Vagina (tissue), 2 donors: Measurements from ENCODE around the gene GPR52. TPM values are rescaled to one million over a fixed set of nuclear protein-coding genes. Genes with fewer than 3 reads are reported as not detected.

ENCODE experiments used
- DNase-seq, 2 donors: peaks; one replicate each; pipeline ENCODE4 v3.0.0-alpha.2; 2017; ENCODE audit errors: extremely low spot score in 2 of 2
- H3K27ac ChIP-seq: fragments of 200-600 bp; sonication (generic); one replicate; pipeline ENCODE4 v1.5.1; 2019
- H3K27me3 ChIP-seq: fragments of 200-600 bp; sonication (generic); one replicate; pipeline ENCODE4 v1.5.1; 2019
- H3K36me3 ChIP-seq, 2 donors: fragments of 200-600 bp; sonication (generic); one replicate each; pipeline ENCODE4 v1.5.1; 2017 to 2019
- H3K4me1 ChIP-seq: fragments of 200-600 bp; sonication (generic); one replicate; pipeline ENCODE4 v1.5.1; 2019
- H3K4me3 ChIP-seq, 2 donors: fragments of 200-600 bp; sonication (generic); 1 replicate in 1 of 2; 2 replicates in 1 of 2; pipeline ENCODE4 v1.5.1; 2016 to 2019
- H3K9me3 ChIP-seq: fragments of 200-600 bp; sonication (generic); one replicate; pipeline ENCODE4 v1.5.1; 2019
- CTCF ChIP-seq, 3 experiments: fragments of 450-650 bp in 2 of 3; fragments of 200-600 bp in 1 of 3; sonication (generic) in 1 of 3; IDR thresholded peaks; one replicate each; pipeline ENCODE4 v1.5.1; 2017 to 2019; ENCODE audit warnings: antibody characterized with exemption in 3 of 3, mild to moderate bottlenecking in 2 of 3, moderate library complexity in 2 of 3
- POLR2A ChIP-seq, 2 donors: fragments of 450-650 bp; IDR thresholded peaks; one replicate each; pipeline ENCODE4 v1.6.1; 2017; ENCODE audit warnings: antibody characterized with exemption in 2 of 2, mild to moderate bottlenecking in 2 of 2, moderate library complexity in 2 of 2
- POLR2AphosphoS5 ChIP-seq, 2 donors: sonication (generic); formaldehyde crosslinking; IDR thresholded peaks; one replicate each; pipeline ENCODE4 v1.9.0; 2017; ENCODE audit warnings: antibody characterized with exemption in 2 of 2, mild to moderate bottlenecking in 2 of 2, low read depth in 1 of 2; ENCODE audit not compliant: insufficient read depth in 1 of 2
- intact Hi-C: fragments of 100-400 bp; cut with DNase I; formaldehyde crosslinking; loops from one replicate; pipeline ENCODE4 v1.15.1; 2023
- total RNA-seq: library from RNA; depleted of rRNA; stranded (reverse); fragments of >200 nt; gene quantifications from one replicate; pipeline ENCODE4 v1.2.3, GENCODE V29; 2016

The GPR52 gene
- total RNA-seq, 1 donor from 2014 or later = 2.7 TPM

GRCh38 chr1:174428739-174429138, 19.0 kb upstream of the GPR52 start:
- Histone ChIP-seq H3K4me3 (no peak overlapping the region), H3K27me3 (no peaks in the 10 kb centered on the region), H3K27ac (no peak overlapping the region), H3K36me3 (no peaks in the 10 kb centered on the region), H3K4me1 (no peaks in the 10 kb centered on the region), H3K9me3 (no peaks in the 10 kb centered on the region)
- no peak for TF ChIP-seq POLR2AphosphoS5 (IDR thresholded peaks at IDR 0.05; ENCODE audit: insufficient read depth in 1 of 2, low read depth in 1 of 2)
- TF ChIP-seq CTCF (IDR thresholded peaks at IDR 0.05) = no peak
- no peak for TF ChIP-seq POLR2A (IDR thresholded peaks at IDR 0.05)
- no peak for DNase-seq
- intact Hi-C loops = no loop called here

- Histone ChIP-seq H3K27me3 (no peaks in the 10 kb centered on the region), H3K4me3 (no peak overlapping the region), H3K4me1 (no peaks in the 10 kb centered on the region), H3K9me3 (no peaks in the 10 kb centered on the region), H3K27ac (no peak overlapping the region), H3K36me3 (no peaks in the 10 kb centered on the region)
- TF ChIP-seq POLR2AphosphoS5 (IDR thresholded peaks at IDR 0.05; ENCODE audit: insufficient read depth in 1 of 2, low read depth in 1 of 2) (no peak), POLR2A (IDR thresholded peaks at IDR 0.05) (no peak), CTCF (IDR thresholded peaks at IDR 0.05) (no peak)
- intact Hi-C loops = no loop called here
- DNase-seq = no peak
These were observed 14.3 kb upstream of the GPR52 start for GRCh38 chr1:174433451-174433850.

- H3K27me3 ChIP-seq = no peaks in the 10 kb centered on the region
- intact Hi-C loops = no loop called here
- H3K9me3 ChIP-seq = no peaks in the 10 kb centered on the region
- no peak overlapping the region for H3K4me3 ChIP-seq
- H3K36me3 ChIP-seq = no peaks in the 10 kb centered on the region
- no peak for DNase-seq
- H3K4me1 ChIP-seq = no peaks in the 10 kb centered on the region
- H3K27ac ChIP-seq = no peak overlapping the region
- TF ChIP-seq POLR2A (IDR thresholded peaks at IDR 0.05) (no peak), CTCF (IDR thresholded peaks at IDR 0.05) (no peak), POLR2AphosphoS5 (IDR thresholded peaks at IDR 0.05; ENCODE audit: insufficient read depth in 1 of 2, low read depth in 1 of 2) (no peak)
These were observed 2.4 kb upstream of the GPR52 start for GRCh38 chr1:174445351-174445750.

- no peaks in the 10 kb centered on the region for H3K27me3 ChIP-seq
- H3K27ac ChIP-seq = no peak overlapping the region
- no peaks in the 10 kb centered on the region for H3K4me1 ChIP-seq
- H3K4me3 ChIP-seq = no peak overlapping the region
- TF ChIP-seq CTCF (IDR thresholded peaks at IDR 0.05) (no peak), POLR2AphosphoS5 (IDR thresholded peaks at IDR 0.05; ENCODE audit: insufficient read depth in 1 of 2, low read depth in 1 of 2) (no peak), POLR2A (IDR thresholded peaks at IDR 0.05) (no peak)
- intact Hi-C loops = no loop called here
- no peaks in the 10 kb centered on the region for H3K9me3 ChIP-seq
- H3K36me3 ChIP-seq = no peaks in the 10 kb centered on the region
- DNase-seq = no peak
These were observed 1.9 kb upstream of the GPR52 start for GRCh38 chr1:174445817-174446216.

- no peaks in the 10 kb centered on the region for H3K4me1 ChIP-seq
- no peaks in the 10 kb centered on the region for H3K36me3 ChIP-seq
- H3K9me3 ChIP-seq = no peaks in the 10 kb centered on the region
- H3K4me3 ChIP-seq = no peak overlapping the region
- no peak overlapping the region for H3K27ac ChIP-seq
- no peaks in the 10 kb centered on the region for H3K27me3 ChIP-seq
- no peak for DNase-seq
- intact Hi-C loops = no loop called here
- TF ChIP-seq POLR2AphosphoS5 (IDR thresholded peaks at IDR 0.05; ENCODE audit: insufficient read depth in 1 of 2, low read depth in 1 of 2) (no peak), POLR2A (IDR thresholded peaks at IDR 0.05) (no peak), CTCF (IDR thresholded peaks at IDR 0.05) (no peak)
These were observed 743 bp downstream of the GPR52 start for GRCh38 chr1:174448531-174448883.
